ENCODE results near the gene REEP5.

GRCh38 chr5:112938286-112938685, 16.3 kb upstream of the REEP5 start:
- TF ChIP-seq POLR2A (IDR thresholded peaks at IDR 0.05), result no peak
- no peak for TF ChIP-seq CTCF (IDR thresholded peaks at IDR 0.05 in 4 of 5, conservative IDR thresholded peaks at IDR 0.05 in 1 of 5)
